SU-DHL-6 (cell line): ENCODE measurements around the gene KLHL9.
A peak's percentile ranks its signal among the peaks of the same experiment; 100 is the strongest.

ENCODE experiments used
- H2AFZ ChIP-seq: fragments of 200-600 bp; sonication (generic); 2 replicates; pipeline ENCODE4 v1.6.1; 2014; ENCODE audit warnings: low read depth, mild to moderate bottlenecking, moderate library complexity, mixed read lengths, antibody characterized with exemption, low read length; ENCODE audit not compliant: severe bottlenecking
- H3F3A ChIP-seq: fragments of 200-600 bp; shearing (Covaris generic); 2 replicates; pipeline ENCODE4 v1.6.0; 2016; ENCODE audit warnings: antibody characterized with exemption, mild to moderate bottlenecking; ENCODE audit not compliant: insufficient read depth
- H3K27ac ChIP-seq: fragments of 200-600 bp; sonication (generic); 2 replicates; pipeline ENCODE4 v1.5.1; 2016; ENCODE audit warnings: low read depth, mild to moderate bottlenecking, low read length, moderate library complexity, mixed read lengths
- H3K27me3 ChIP-seq: fragments of 200-600 bp; sonication (generic), shearing (Covaris generic); 2 replicates; pipeline ENCODE4 v1.6.0; 2014; ENCODE audit warnings: mild to moderate bottlenecking, low read length
- H3K36me3 ChIP-seq: fragments of 200-600 bp; sonication (generic); 2 replicates; pipeline ENCODE4 v1.6.1; 2014; ENCODE audit warnings: mild to moderate bottlenecking, low read length, mixed read lengths
- H3K4me2 ChIP-seq: fragments of 300-600, 200-600 bp; shearing (Covaris generic), sonication (generic); 2 replicates; pipeline ENCODE4 v1.6.0; 2014; ENCODE audit warnings: low read length, low read depth, mild to moderate bottlenecking; ENCODE audit not compliant: poor library complexity, severe bottlenecking
- H3K4me3 ChIP-seq: fragments of 200-600 bp; sonication (generic); 2 replicates; pipeline ENCODE4 v1.5.1; 2014; ENCODE audit warnings: antibody characterized with exemption, low read length, mild to moderate bottlenecking, mixed read lengths; ENCODE audit not compliant: insufficient read depth, poor library complexity, severe bottlenecking
- H3K79me2 ChIP-seq: fragments of 200-600 bp; sonication (generic); 2 replicates; pipeline ENCODE4 v1.6.1; 2014; ENCODE audit warnings: mild to moderate bottlenecking, low read length, moderate library complexity; ENCODE audit not compliant: insufficient read depth
- H3K9ac ChIP-seq: fragments of 200-600 bp; sonication (generic); 2 replicates; pipeline ENCODE4 v1.7.0; 2014; ENCODE audit warnings: mild to moderate bottlenecking, low read length
- H3K9me2 ChIP-seq: fragments of 200-600 bp; sonication (generic); replicated peaks from 2 replicates; pipeline ENCODE4 v1.6.1; 2014; ENCODE audit warnings: low read length; ENCODE audit not compliant: insufficient read depth
- H3K9me3 ChIP-seq: fragments of 200-600 bp; sonication (generic); 2 replicates; pipeline ENCODE4 v1.6.1; 2014; ENCODE audit warnings: low read length, mixed read lengths; ENCODE audit not compliant: insufficient read depth
- H4K20me1 ChIP-seq: fragments of 200-600 bp; sonication (generic); 2 replicates; pipeline ENCODE4 v1.6.1; 2014; ENCODE audit warnings: low read depth, mild to moderate bottlenecking, antibody characterized with exemption, low read length, moderate library complexity, mixed read lengths
- EZH2phosphoT487 ChIP-seq: fragments of 200-600 bp; sonication (generic), shearing (Covaris generic); conservative IDR thresholded peaks from 2 replicates; pipeline ENCODE4 v1.6.1; 2018; ENCODE audit warnings: mild to moderate bottlenecking, antibody characterized with exemption, low read length, moderate library complexity, mixed read lengths
- TF ChIP-seq, protein P1 (sequence below): fragments of 200-600 bp; sonication (generic); IDR thresholded peaks from one replicate; pipeline ENCODE4 v1.5.1; 2017; ENCODE audit warnings: antibody characterized with exemption, mild to moderate bottlenecking, low read length, moderate library complexity; ENCODE audit not compliant: insufficient read depth, poor library complexity, severe bottlenecking

The KLHL9 gene

DNA sequence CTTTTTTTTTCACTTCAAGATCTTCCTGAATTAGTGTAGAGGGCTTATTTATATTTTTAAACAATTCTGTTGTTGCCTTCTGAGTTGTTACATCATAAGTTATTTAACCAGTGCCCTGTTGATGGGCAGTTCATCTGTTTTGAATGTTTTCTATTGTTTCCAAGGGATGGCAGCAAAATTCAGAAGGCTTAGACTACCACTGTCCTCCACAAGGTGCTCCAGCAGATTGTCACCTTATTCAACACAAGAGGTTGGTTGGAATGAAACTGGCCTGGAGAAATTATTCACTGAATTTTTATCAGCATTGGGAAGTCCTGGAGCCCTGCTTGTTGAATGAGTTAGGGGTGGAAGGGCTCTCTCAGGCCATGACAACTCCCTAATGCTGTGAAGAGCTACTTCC, 1.3 kb upstream of the KLHL9 start:
- Histone ChIP-seq H3K9ac (no peak overlapping the region), H3K4me3 (no peak overlapping the region), H3K79me2 (peaks cover 34% of the 10 kb centered on the region), H3K9me3 (no peaks in the 10 kb centered on the region), H3F3A (no peaks in the 10 kb centered on the region), H3K9me2 (no peaks in the 10 kb centered on the region), H2AFZ (no peak overlapping the region), H3K4me2 (no peak overlapping the region), H3K36me3 (0 out of 2 replicates have a peak, but pooled peaks cover 3% of the 10 kb centered on the region), H3K27me3 (no peaks in the 10 kb centered on the region), H4K20me1 (peaks cover 14% of the 10 kb centered on the region; the same call in 1 of the 2 replicates), H3K27ac (no peak overlapping the region)
- TF ChIP-seq, protein P1, sequence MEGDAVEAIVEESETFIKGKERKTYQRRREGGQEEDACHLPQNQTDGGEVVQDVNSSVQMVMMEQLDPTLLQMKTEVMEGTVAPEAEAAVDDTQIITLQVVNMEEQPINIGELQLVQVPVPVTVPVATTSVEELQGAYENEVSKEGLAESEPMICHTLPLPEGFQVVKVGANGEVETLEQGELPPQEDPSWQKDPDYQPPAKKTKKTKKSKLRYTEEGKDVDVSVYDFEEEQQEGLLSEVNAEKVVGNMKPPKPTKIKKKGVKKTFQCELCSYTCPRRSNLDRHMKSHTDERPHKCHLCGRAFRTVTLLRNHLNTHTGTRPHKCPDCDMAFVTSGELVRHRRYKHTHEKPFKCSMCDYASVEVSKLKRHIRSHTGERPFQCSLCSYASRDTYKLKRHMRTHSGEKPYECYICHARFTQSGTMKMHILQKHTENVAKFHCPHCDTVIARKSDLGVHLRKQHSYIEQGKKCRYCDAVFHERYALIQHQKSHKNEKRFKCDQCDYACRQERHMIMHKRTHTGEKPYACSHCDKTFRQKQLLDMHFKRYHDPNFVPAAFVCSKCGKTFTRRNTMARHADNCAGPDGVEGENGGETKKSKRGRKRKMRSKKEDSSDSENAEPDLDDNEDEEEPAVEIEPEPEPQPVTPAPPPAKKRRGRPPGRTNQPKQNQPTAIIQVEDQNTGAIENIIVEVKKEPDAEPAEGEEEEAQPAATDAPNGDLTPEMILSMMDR: no peak
- no peak for TF ChIP-seq EZH2phosphoT487

DNA sequence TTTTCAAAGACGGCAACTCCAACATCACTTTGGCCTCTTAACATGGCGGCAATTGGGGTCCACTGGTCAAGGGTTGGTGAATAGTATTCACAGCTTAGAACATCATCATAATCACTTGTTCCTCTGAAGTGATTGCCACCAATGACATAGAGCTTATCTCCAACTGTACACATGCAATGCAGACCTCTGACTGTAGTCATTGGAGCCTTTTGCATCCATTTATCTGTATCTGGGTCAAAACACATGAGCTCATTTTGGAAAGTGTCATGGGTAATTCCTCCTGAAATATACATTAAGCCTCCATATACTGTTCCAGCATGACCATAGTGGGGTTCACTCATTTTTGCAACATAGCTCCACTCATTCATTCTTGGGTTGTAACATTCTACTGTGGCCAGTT, 2.0 kb downstream of the KLHL9 start:
- Histone ChIP-seq H4K20me1 (peaks cover 37% of the 10 kb centered on the region), H3K9me3 (no peaks in the 10 kb centered on the region), H3K79me2 (peaks cover 52% of the 10 kb centered on the region), H3K27ac (no peak overlapping the region), H3K9ac (no peak overlapping the region), H3F3A (0 out of 2 replicates have a peak, but pooled peaks cover 3% of the 10 kb centered on the region), H3K36me3 (peaks cover 9% of the 10 kb centered on the region; the same call in 1 of the 2 replicates), H3K4me2 (peak overlapping the region; percentile 72), H3K4me3 (no peak overlapping the region), H2AFZ (no peak overlapping the region), H3K27me3 (no peaks in the 10 kb centered on the region), H3K9me2 (no peaks in the 10 kb centered on the region)
- no peak for TF ChIP-seq EZH2phosphoT487
- TF ChIP-seq, protein P1: no peak

DNA sequence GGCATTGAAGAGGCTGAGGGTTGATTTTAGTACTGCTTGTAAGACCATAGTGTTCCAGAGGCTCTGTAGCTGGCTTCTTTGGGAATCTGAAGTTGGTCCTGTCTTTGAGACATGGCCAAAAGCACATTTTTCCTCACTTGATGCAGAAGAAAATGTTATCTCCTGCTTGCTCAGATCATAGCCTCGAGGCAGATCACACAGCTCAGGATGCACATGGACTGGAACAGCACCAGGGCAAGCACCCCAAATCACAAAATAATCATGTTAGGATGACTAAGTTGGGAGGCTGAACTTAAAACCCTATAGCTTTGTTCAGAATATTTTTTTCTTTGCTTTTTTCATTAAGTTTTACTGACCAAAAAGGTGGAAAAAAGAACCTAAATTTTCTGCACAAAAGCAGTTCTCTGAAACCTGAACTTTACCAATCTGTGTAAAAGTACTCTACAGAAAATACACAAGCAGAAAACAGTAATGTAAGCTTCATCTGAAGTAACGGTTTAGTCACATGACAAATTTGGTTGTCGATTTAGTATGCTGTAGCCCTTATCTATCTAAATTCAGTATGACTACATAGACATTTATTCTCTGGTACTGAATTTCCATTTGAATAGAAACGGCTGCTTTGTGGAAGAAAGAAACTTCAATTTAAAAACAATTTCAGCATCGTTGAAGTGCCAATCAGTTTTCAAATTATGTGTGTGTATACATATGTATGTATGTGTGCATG, 3.4 kb downstream of the KLHL9 start:
- no peak overlapping the region for H2AFZ ChIP-seq
- H3K4me2 ChIP-seq: peak overlapping the region; percentile 72
- H3K27me3 ChIP-seq: no peaks in the 10 kb centered on the region
- H3K79me2 ChIP-seq: peaks cover 52% of the 10 kb centered on the region
- no peak overlapping the region for H3K27ac ChIP-seq
- H3K36me3 ChIP-seq: peaks cover 9% of the 10 kb centered on the region; the same call in 1 of the 2 replicates
- H3K9me3 ChIP-seq: no peaks in the 10 kb centered on the region
- TF ChIP-seq, protein P1: no peak
- TF ChIP-seq EZH2phosphoT487: no peak
- H3K9ac ChIP-seq: no peak overlapping the region
- H3K4me3 ChIP-seq: no peak overlapping the region
- 0 out of 2 replicates have a peak, but pooled peaks cover 8% of the 10 kb centered on the region for H3F3A ChIP-seq
- H4K20me1 ChIP-seq: peaks cover 51% of the 10 kb centered on the region
- H3K9me2 ChIP-seq: no peaks in the 10 kb centered on the region
